SKM-1 (cell line): ENCODE measurements around the gene MCM9.

Source experiments
- DNase-seq: peaks from one replicate; lab custom pipeline; 2025; ENCODE audit not compliant: unreplicated experiment; lab: John Stamatoyannopoulos, UW

Gene MCM9

GRCh38 chr6:118894425-118895260 lies 40.3 kb downstream of the MCM9 start:
- DNase-seq, result no peak

- DNase-seq, result peak; percentile 96
These were observed 41.0 kb downstream of the MCM9 start, which contains the start of gene ASF1A for GRCh38 chr6:118893807-118894424. TSS of gene ASF1A (plus strand) at chr6:118894152. CDS start at chr6:118894414, 262 bp downstream.

GRCh38 chr6:118893064-118893806 lies 41.7 kb downstream of the MCM9 start:
- no peak for DNase-seq

GRCh38 chr6:118892355-118892991 lies 42.5 kb downstream of the MCM9 start:
- DNase-seq, result no peak

DNA sequence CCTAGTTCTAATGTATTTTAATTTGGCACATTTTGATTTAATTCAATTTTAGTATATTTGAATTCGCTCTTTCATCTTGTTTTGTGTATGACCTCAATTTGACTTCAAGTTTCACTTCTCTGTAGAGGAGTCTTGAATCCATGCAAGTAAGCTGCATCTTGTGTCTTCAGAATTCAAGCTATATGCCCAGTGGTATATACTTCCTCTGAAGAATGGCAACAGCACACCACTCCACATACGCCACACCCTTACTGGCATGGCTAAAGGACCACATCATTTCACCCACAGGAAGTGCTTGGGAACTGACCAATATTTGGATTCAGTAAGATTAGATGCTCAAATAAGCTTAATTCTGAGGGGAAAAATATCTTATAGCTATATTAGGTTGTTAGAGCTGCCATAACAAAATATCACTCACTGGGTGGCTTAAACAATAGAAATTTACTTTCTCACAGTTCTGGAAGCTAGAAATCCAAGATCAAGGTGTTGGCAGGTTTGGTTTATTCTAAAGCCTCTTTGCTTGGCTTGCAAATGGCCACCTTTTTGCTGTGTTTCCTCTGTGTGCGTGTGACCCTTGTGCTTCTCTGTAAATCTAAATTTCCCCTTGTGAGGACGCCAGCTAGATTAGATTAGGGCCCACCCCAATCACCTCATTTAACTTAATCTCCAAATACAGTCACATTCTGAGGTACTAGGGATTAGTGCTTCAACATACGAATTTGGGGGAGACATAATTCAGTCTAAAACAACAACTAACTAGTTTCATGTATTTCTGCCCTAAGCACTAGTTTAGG lies 43.8 kb downstream of the MCM9 start:
- no peak for DNase-seq

DNA sequence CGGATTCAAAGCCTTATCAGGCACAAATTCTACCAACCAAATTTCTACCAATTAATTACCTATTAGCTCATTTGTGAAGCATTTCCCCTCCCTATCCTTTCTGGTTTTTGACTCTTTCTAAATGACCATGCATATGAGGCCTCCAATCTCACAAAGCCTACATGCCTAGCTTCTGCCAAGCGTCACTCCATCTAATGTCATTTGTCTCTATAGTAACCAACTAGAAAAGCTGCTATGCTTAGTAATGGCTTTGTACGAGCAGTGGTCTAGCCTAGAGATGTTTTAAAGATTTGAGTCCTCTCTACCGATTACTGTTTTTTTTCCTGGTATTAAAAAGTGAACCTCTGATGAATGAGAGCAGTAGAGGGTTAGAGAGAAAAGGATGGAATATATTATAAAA lies 45.8 kb downstream of the MCM9 start:
- no peak for DNase-seq

- no peak for DNase-seq
These were observed 48.3 kb downstream of the MCM9 start for GRCh38 chr6:118886641-118887040.

GRCh38 chr6:118882314-118882905 lies 52.5 kb downstream of the MCM9 start:
- no peak for DNase-seq

GRCh38 chr6:118881440-118882313 lies 53.3 kb downstream of the MCM9 start:
- DNase-seq, result no peak

DNA sequence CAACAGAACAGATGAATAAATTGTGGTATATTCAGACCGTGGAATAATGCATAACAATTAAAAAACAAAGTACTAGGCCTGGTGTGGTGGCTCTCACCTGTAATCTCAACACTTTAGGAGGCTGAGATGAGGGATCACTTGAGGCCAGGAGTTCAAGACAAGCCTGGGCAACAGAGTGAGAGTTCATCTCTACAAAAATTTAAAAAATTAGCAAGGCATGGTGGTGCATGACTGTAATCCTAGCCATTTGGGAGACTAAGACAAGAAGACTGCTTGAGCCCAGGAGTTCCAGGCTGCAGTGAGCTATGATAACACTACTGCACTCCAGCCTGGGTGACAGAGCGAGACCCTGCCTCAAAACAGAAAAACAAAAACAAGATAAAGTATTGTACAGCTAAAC lies 57.2 kb downstream of the MCM9 start:
- no peak for DNase-seq

GRCh38 chr6:118876814-118877213 lies 58.1 kb downstream of the MCM9 start:
- no peak for DNase-seq

DNA sequence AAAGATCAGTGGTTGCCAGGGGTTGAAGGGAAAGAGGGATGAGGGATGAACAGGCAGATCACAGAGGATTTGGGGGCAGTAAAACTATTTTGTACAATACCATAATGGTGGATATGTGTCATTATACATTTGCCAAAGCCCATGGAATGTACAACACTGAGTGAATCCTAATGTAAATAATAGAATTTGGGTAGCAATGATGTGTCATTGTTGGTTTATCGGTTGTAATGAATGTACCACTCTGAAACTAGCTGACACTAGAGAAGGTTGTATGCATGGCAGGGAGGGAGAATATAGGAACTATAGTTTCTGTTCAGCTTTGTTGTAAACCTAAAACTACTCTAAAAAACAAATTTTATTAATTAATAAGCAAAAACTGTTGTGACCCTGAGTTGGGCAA lies 58.8 kb downstream of the MCM9 start:
- DNase-seq, result no peak

- DNase-seq, result no peak
These were observed 59.3 kb downstream of the MCM9 start for GRCh38 chr6:118875672-118876071.

GRCh38 chr6:118873239-118873638 lies 61.7 kb downstream of the MCM9 start:
- no peak for DNase-seq

DNA sequence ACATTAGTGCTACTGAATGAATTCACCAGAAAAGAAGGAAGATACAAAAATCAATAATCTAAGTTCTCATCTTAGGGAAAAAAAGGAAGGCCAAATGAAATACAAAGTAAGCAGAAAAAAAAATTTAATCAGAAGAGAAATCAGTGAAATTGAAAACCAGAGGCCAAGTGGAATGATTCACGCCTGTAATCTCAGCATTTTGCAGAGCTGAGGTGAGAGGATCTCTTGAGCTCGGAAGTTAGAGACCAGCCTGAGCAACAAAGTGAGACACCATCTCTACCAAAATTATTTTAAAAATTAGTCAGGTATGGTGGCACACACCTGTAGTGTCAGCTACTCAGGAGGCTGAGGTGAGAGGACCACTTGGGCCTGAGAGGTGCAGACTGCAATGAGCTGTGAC lies 62.2 kb downstream of the MCM9 start:
- no peak for DNase-seq

DNA sequence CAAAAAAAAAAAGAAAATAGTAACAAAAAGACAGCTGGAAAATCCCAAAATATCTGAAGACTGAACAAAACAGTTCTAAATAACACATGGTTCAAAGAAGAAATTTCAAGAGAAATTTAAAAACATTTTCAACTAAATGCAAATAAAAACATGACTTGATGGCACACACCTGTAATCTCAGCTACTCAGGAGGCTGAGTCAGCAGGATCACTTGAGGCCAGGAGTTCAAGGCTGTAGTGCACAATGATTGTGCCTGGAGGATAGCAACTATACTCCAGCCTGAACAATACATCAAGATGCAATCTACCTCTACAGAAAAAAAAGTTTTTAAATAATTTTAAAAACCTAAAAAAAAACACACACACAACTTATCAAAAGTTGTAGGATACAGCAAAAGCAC lies 62.6 kb downstream of the MCM9 start:
- DNase-seq, result no peak

GRCh38 chr6:118871331-118871730 lies 63.6 kb downstream of the MCM9 start:
- no peak for DNase-seq

- no peak for DNase-seq
These were observed 64.9 kb downstream of the MCM9 start for GRCh38 chr6:118869894-118870589.

- no peak for DNase-seq
These were observed 65.6 kb downstream of the MCM9 start for GRCh38 chr6:118869350-118869749.
